HG02870 (cell line): Measurements from ENCODE around the gene ADGRG2.

Source experiments
- ATAC-seq: cut with Tn5 transposase; IDR thresholded peaks from one replicate; pipeline ENCODE4 v1.9.1; 2021; ENCODE audit warnings: mild to moderate bottlenecking, moderate library complexity; ENCODE audit not compliant: unreplicated experiment

ADGRG2 gene

GRCh38 chrX:18956303-18957032, 165.8 kb downstream of the ADGRG2 start:
- no peak for ATAC-seq

- no peak for ATAC-seq
Measured at GRCh38 chrX:18955676-18956075, 166.6 kb downstream of the ADGRG2 start.

GRCh38 chrX:18951032-18951431, 171.2 kb downstream of the ADGRG2 start:
- no peak for ATAC-seq

GRCh38 chrX:18949944-18950301, 172.3 kb downstream of the ADGRG2 start:
- no peak for ATAC-seq

- no peak for ATAC-seq
Measured at GRCh38 chrX:18949291-18949943, 172.9 kb downstream of the ADGRG2 start.

GRCh38 chrX:18946611-18947010, 175.7 kb downstream of the ADGRG2 start:
- no peak for ATAC-seq

- no peak for ATAC-seq
Measured at GRCh38 chrX:18946157-18946556, 176.1 kb downstream of the ADGRG2 start.

GRCh38 chrX:18945483-18945882, 176.8 kb downstream of the ADGRG2 start:
- no peak for ATAC-seq

- ATAC-seq: no peak
Measured at GRCh38 chrX:18944482-18944881, 177.8 kb downstream of the ADGRG2 start.

GRCh38 chrX:18941896-18942295, 180.4 kb downstream of the ADGRG2 start:
- ATAC-seq: no peak
